GM12873 (cell line): ENCODE results near the gene CCNY.

ENCODE experiments used
- CTCF ChIP-seq: IDR thresholded peaks from 2 replicates; pipeline ENCODE4 v1.5.1; 2012; ENCODE audit warnings: low read depth, mild to moderate bottlenecking, moderate library complexity, low read length, control low read depth; ENCODE audit not compliant: insufficient read depth; ENCODE audit errors: missing control alignments

CCNY gene

DNA sequence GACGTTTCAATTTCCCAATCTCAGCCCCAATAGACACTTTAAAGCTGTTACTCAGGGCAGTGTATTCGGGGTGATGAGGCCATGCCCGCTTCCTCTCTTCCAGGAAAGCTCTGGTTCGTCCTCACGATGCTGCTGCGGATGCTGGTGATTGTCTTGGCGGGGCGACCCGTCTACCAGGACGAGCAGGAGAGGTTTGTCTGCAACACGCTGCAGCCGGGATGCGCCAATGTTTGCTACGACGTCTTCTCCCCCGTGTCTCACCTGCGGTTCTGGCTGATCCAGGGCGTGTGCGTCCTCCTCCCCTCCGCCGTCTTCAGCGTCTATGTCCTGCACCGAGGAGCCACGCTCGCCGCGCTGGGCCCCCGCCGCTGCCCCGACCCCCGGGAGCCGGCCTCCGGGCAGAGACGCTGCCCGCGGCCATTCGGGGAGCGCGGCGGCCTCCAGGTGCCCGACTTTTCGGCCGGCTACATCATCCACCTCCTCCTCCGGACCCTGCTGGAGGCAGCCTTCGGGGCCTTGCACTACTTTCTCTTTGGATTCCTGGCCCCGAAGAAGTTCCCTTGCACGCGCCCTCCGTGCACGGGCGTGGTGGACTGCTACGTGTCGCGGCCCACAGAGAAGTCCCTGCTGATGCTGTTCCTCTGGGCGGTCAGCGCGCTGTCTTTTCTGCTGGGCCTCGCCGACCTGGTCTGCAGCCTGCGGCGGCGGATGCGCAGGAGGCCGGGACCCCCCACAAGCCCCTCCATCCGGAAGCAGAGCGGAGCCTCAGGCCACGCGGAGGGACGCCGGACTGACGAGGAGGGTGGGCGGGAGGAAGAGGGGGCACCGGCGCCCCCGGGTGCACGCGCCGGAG is 271.4 kb downstream of the CCNY start:
- TF ChIP-seq CTCF, result no peak

DNA sequence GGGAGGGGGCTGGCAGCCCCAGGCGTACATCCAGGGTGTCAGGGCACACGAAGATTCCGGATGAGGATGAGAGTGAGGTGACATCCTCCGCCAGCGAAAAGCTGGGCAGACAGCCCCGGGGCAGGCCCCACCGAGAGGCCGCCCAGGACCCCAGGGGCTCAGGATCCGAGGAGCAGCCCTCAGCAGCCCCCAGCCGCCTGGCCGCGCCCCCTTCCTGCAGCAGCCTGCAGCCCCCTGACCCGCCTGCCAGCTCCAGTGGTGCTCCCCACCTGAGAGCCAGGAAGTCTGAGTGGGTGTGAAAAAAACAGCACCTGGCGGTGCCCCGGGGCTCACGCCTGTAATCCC is 272.0 kb downstream of the CCNY start:
- no peak for TF ChIP-seq CTCF

DNA sequence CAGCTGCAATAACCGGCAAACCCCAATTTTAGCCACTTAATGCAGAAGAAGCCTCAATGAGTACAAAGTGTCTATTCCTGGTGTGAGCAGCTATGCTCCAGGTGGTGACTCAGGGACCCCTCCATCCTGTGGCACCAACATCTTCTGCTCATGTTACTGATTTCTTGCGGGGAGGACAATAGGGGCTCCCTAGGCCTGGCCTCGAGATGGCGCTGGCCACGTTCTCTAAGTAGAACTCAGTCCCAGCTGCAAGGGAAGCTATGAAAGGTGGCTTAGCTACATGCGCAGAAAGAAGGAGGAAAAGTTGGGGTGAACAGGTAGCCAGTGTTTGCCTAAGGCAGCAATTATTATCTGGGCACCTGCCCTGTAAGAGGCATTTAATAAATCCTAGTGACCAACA is 275.4 kb downstream of the CCNY start:
- peak; percentile 9 for TF ChIP-seq CTCF

DNA sequence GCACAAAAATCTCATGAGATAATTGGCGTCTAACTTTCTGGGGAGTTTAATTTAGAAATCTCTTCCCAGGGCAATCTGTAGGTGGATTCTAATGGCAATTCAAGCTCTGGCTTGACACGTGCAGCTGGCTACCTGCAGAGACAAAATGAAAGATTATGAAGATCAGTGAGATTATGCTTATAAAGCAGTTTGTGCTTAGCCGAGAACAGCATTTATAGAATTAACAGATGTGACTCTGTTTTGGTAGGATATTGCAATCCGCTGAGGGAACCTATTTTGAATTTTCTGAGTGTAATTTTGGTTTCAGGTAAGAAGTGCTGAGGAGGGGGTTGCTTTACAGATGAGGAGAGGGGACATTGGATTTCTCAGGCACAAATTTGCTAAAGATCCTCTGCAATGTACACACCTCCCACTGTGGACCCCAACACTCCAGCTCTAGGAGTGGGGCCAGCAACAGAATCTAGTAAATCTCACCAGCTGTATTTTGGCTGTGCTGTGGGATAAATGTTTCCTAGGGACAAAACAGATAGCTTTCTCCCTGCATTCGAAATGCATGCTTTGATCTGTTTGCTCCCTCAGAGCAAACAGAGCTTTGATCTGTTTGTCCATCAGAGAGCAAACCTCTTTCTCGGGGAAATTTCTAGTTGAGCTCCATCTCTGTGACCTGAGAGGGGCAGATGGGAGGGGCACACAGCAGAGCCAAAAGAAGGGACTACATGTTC is 276.2 kb downstream of the CCNY start:
- no peak for TF ChIP-seq CTCF

GRCh38 chr10:35613107-35613440 is 276.8 kb downstream of the CCNY start:
- TF ChIP-seq CTCF, result no peak

DNA sequence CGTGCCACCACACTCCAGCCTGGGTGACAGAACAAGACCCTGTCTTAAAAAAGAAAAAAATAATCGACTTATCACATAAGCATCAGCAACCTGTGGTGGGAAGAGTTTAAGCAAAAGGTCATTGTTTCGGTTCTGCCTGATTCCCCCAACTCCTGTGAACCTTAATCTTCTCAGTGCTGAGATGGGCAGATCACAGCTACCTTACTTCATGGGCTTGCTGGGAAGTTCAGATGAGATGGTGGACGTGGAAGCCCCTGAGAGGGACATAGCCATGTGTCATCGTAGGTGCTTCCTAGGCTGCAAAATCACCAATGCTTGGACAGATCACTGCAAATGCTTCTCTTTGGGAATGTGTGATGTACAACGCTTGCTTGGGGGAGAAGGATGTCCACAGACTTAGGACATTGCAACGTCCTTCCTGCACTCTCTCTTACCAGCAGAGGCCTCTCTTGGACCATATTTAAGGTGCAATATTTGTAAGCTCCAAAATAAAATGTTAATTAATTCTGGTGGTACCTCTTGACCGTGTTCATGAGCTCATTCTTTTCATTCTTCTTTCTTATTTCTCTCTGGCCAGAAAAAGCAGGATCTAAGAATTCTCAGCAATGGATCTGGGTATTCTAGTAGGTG is 277.4 kb downstream of the CCNY start:
- TF ChIP-seq CTCF, result peak; percentile 18

DNA sequence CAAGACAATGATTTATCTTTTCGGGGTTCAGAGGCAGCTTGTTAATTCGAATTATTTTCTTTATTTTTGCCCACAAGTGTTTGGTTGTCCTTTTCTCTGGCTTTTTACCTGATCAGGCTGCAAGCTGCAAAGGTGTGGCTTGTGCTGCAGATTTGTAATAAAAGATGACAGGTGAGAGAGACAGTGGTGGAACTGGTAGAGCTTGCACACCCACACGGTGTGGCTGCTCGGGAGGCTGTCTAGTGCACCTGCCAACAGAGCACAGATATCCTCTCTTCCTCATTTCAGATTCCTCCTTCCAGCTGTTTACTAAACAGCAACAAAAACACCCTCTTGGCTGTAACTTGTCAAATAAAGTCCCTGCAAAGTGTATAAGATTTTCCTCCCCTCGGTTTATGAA is 278.0 kb downstream of the CCNY start:
- no peak for TF ChIP-seq CTCF
